Peyer's patch (tissue), 4 donors: ENCODE results near the gene GINS2.

Source experiments
- POLR2A ChIP-seq, 2 donors: fragments of 450-650 bp; IDR thresholded peaks; one replicate each; pipeline ENCODE4 v1.5.1; 2017; ENCODE audit warnings: antibody characterized with exemption in 2 of 2, mild to moderate bottlenecking in 2 of 2, moderate library complexity in 2 of 2
- TF ChIP-seq, protein P1 (sequence below), 6 experiments: fragments of 450-650 bp in 4 of 6; fragments of 200-600 bp in 2 of 6; sonication (generic) in 1 of 6; IDR thresholded peaks; one replicate each; pipeline ENCODE4 v1.5.1; 2017 to 2019; ENCODE audit warnings: antibody characterized with exemption in 6 of 6, mild to moderate bottlenecking in 3 of 6, moderate library complexity in 1 of 6

DNA sequence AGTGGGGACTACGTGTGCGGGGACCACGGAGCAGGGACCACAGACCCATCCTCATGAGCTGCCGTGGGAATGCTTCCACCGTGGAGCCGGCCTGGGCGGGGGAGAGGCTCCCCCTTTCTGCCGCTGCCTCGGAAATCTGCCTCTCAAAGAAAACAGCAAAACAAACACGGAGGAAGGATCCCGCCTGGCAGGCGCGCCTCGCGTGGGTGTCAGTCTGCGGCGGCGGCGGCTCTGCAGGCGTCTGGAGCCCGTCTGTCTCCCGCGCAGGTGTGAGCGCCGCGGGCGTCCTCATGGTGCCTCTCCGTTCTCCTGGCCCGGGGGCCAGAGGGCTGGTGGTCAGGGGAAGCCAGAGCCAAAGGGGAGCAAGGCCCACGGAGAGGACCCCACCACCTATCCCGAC is 48.2 kb downstream of the GINS2 start:
- TF ChIP-seq POLR2A (IDR thresholded peaks at IDR 0.05): no peak
- TF ChIP-seq, protein P1, sequence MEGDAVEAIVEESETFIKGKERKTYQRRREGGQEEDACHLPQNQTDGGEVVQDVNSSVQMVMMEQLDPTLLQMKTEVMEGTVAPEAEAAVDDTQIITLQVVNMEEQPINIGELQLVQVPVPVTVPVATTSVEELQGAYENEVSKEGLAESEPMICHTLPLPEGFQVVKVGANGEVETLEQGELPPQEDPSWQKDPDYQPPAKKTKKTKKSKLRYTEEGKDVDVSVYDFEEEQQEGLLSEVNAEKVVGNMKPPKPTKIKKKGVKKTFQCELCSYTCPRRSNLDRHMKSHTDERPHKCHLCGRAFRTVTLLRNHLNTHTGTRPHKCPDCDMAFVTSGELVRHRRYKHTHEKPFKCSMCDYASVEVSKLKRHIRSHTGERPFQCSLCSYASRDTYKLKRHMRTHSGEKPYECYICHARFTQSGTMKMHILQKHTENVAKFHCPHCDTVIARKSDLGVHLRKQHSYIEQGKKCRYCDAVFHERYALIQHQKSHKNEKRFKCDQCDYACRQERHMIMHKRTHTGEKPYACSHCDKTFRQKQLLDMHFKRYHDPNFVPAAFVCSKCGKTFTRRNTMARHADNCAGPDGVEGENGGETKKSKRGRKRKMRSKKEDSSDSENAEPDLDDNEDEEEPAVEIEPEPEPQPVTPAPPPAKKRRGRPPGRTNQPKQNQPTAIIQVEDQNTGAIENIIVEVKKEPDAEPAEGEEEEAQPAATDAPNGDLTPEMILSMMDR (IDR thresholded peaks at IDR 0.05): no peak
